ENCODE results near the gene TAF4. TPM values are rescaled to one million over a fixed set of nuclear protein-coding genes. Genes with fewer than 3 reads are reported as not detected.

Gene TAF4
- total and polyA plus RNA-seq, 2 of the 13 experiments (the other 11 are each of a cell fraction or from before 2014, with no cell fraction given) = 5.9 to 12.0 TPM

DNA sequence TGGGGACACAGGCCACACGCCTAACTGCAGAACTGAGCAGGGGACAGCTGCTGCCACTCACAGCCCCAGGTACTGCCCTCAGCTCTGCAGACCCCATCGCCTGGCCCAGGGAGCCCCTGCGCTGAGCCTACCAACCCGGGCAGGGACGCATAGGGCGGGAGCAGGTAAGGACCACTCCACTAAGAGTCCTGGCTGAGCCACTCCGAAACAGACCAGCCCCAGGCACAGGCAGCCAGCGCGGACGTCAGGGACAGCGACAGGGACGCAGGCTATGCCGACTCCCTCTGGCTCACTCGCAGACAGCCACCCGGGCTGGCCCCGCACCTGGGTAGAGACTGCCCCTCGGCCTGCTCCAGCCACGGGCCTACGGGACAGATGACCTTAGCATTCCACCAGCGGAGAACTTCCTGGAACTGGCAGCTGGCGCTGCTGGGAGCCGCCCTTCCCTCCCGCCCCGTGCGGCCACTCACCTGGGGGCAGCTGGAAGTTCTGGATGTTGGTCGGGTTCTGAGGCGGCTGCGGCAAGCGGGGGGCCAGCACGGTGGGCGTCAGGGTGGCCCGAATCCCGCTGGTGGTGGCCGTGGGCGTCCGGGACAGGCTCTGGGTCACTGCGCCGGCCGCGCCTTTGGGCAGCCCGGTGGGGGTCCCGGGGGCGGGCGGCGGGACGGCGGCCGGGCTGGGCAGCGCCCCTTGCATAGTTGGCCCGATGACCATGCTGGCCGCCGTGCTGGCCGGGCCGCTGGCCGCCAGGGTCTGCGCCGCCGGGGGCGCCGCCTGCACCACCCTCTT is 1.5 kb downstream of the TAF4 start (continued):
- no peak for TF ChIP-seq ZNF816 (CRISPR knock-in tag; IDR thresholded peaks at IDR 0.05; ENCODE audit: borderline replicate concordance)
- TF ChIP-seq MYNN (CRISPR knock-in tag; IDR thresholded peaks at IDR 0.05; ENCODE audit: low read depth) = peak; percentile 92
- no peak for TF ChIP-seq NCOA5 (CRISPR knock-in tag; IDR thresholded peaks at IDR 0.05)
- TF ChIP-seq ZSCAN20 (CRISPR knock-in tag; IDR thresholded peaks at IDR 0.05; ENCODE audit: borderline replicate concordance) = no peak
- TF ChIP-seq TARDBP (CRISPR knock-in tag; IDR thresholded peaks at IDR 0.05) = peak; percentile 73
- peak; percentile 62 for TF ChIP-seq KMT2B (CRISPR knock-in tag; IDR thresholded peaks at IDR 0.05)
- TF ChIP-seq SP1 (IDR thresholded peaks at IDR 0.05) = no peak
- TF ChIP-seq SP1 (CRISPR knock-in tag; IDR thresholded peaks at IDR 0.05) = no peak
- 0 out of 2 replicates have a peak, but pooled peaks have one; percentile 24 for TF ChIP-seq ZFP82 (CRISPR knock-in tag; IDR thresholded peaks at IDR 0.05; ENCODE audit: borderline replicate concordance)
- TF ChIP-seq, protein P1, sequence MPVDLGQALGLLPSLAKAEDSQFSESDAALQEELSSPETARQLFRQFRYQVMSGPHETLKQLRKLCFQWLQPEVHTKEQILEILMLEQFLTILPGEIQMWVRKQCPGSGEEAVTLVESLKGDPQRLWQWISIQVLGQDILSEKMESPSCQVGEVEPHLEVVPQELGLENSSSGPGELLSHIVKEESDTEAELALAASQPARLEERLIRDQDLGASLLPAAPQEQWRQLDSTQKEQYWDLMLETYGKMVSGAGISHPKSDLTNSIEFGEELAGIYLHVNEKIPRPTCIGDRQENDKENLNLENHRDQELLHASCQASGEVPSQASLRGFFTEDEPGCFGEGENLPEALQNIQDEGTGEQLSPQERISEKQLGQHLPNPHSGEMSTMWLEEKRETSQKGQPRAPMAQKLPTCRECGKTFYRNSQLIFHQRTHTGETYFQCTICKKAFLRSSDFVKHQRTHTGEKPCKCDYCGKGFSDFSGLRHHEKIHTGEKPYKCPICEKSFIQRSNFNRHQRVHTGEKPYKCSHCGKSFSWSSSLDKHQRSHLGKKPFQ (CRISPR knock-in tag; IDR thresholded peaks at IDR 0.05; ENCODE audit: insufficient replicate concordance) = no peak
- TF ChIP-seq ZNF292 (CRISPR knock-in tag; IDR thresholded peaks at IDR 0.05; ENCODE audit: borderline replicate concordance, low read depth) = peak; percentile 80; the same call in 1 of the 2 replicates
- TF ChIP-seq KAT2B (IDR thresholded peaks at IDR 0.05; ENCODE audit: borderline replicate concordance, low read depth, low read length) = no peak
- TF ChIP-seq RBAK (CRISPR knock-in tag; IDR thresholded peaks at IDR 0.05) = no peak
- TF ChIP-seq CCDC6 (CRISPR knock-in tag; IDR thresholded peaks at IDR 0.05) = no peak
- TF ChIP-seq, protein P2, sequence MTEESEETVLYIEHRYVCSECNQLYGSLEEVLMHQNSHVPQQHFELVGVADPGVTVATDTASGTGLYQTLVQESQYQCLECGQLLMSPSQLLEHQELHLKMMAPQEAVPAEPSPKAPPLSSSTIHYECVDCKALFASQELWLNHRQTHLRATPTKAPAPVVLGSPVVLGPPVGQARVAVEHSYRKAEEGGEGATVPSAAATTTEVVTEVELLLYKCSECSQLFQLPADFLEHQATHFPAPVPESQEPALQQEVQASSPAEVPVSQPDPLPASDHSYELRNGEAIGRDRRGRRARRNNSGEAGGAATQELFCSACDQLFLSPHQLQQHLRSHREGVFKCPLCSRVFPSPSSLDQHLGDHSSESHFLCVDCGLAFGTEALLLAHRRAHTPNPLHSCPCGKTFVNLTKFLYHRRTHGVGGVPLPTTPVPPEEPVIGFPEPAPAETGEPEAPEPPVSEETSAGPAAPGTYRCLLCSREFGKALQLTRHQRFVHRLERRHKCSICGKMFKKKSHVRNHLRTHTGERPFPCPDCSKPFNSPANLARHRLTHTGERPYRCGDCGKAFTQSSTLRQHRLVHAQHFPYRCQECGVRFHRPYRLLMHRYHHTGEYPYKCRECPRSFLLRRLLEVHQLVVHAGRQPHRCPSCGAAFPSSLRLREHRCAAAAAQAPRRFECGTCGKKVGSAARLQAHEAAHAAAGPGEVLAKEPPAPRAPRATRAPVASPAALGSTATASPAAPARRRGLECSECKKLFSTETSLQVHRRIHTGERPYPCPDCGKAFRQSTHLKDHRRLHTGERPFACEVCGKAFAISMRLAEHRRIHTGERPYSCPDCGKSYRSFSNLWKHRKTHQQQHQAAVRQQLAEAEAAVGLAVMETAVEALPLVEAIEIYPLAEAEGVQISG (CRISPR knock-in tag; IDR thresholded peaks at IDR 0.05) = peak; percentile 53; the same call in 1 of the 2 replicates
- TF ChIP-seq ZC3H13 (CRISPR knock-in tag; IDR thresholded peaks at IDR 0.05) = peak; percentile 83
- TF ChIP-seq SPEN (CRISPR knock-in tag; IDR thresholded peaks at IDR 0.05; ENCODE audit: low read depth) = peak; percentile 46; the same call in 1 of the 2 replicates
- TF ChIP-seq, protein P3, sequence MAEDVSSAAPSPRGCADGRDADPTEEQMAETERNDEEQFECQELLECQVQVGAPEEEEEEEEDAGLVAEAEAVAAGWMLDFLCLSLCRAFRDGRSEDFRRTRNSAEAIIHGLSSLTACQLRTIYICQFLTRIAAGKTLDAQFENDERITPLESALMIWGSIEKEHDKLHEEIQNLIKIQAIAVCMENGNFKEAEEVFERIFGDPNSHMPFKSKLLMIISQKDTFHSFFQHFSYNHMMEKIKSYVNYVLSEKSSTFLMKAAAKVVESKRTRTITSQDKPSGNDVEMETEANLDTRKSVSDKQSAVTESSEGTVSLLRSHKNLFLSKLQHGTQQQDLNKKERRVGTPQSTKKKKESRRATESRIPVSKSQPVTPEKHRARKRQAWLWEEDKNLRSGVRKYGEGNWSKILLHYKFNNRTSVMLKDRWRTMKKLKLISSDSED (CRISPR knock-in tag; IDR thresholded peaks at IDR 0.05) = no peak
- TF ChIP-seq, protein P4, sequence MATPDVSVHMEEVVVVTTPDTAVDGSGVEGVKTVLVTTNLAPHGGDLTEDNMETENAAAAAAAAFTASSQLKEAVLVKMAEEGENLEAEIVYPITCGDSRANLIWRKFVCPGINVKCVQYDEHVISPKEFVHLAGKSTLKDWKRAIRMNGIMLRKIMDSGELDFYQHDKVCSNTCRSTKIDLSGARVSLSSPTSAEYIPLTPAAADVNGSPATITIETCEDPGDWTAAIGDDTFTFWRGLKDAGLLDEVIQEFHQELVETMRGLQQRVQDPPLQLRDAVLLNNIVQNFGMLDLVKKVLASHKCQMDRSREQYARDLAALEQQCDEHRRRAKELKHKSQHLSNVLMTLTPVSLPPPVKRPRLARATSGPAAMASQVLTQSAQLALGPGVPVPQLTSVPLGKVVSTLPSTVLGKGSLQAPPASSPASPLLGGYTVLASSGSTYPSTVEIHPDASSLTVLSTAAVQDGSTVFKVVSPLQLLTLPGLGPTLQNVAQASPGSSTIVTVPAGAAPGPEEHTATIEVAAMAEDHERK (CRISPR knock-in tag; IDR thresholded peaks at IDR 0.05; ENCODE audit: low read depth) = no peak
- TF ChIP-seq, protein P5, sequence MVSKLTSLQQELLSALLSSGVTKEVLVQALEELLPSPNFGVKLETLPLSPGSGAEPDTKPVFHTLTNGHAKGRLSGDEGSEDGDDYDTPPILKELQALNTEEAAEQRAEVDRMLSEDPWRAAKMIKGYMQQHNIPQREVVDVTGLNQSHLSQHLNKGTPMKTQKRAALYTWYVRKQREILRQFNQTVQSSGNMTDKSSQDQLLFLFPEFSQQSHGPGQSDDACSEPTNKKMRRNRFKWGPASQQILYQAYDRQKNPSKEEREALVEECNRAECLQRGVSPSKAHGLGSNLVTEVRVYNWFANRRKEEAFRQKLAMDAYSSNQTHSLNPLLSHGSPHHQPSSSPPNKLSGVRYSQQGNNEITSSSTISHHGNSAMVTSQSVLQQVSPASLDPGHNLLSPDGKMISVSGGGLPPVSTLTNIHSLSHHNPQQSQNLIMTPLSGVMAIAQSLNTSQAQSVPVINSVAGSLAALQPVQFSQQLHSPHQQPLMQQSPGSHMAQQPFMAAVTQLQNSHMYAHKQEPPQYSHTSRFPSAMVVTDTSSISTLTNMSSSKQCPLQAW (CRISPR knock-in tag; IDR thresholded peaks at IDR 0.05) = peak; percentile 67
- peak; percentile 73 for TF ChIP-seq HOXA3 (CRISPR knock-in tag; IDR thresholded peaks at IDR 0.05)

Measured in HepG2 (cell line).